Fibroblast of the aortic adventitia (primary cell): ENCODE measurements around the gene AMZ2. TPM values are rescaled to one million over a fixed set of nuclear protein-coding genes. Genes with fewer than 3 reads are reported as not detected.

Experiments
- DNase-seq: peaks from one replicate; pipeline ENCODE4 v3.0.0-alpha.2; 2010; ENCODE audit warnings: low read depth
- H3K4me3 ChIP-seq: 2 replicates; pipeline ENCODE4 v1.5.1; 2011; ENCODE audit warnings: low read depth, mild to moderate bottlenecking, control low read depth, low read length, moderate library complexity
- CTCF ChIP-seq: IDR thresholded peaks from 2 replicates; pipeline ENCODE4 v1.5.1; 2011; ENCODE audit warnings: mild to moderate bottlenecking, low read length, control low read depth, inconsistent platforms; ENCODE audit not compliant: insufficient read depth
- total RNA-seq: library from RNA; depleted of rRNA; stranded (reverse); fragments of >200 nt; gene quantifications from 2 replicates; pipeline ENCODE4 v1.2.3, GENCODE V29; 2012; ENCODE audit warnings: low replicate concordance

Gene AMZ2
- total RNA-seq, 1 donor, result 89.7 TPM

- TF ChIP-seq CTCF, result no peak
- DNase-seq, result no peak
- no peak overlapping the region for H3K4me3 ChIP-seq
These were observed 44.8 kb downstream of the AMZ2 start for GRCh38 chr17:68292689-68293040.

DNA sequence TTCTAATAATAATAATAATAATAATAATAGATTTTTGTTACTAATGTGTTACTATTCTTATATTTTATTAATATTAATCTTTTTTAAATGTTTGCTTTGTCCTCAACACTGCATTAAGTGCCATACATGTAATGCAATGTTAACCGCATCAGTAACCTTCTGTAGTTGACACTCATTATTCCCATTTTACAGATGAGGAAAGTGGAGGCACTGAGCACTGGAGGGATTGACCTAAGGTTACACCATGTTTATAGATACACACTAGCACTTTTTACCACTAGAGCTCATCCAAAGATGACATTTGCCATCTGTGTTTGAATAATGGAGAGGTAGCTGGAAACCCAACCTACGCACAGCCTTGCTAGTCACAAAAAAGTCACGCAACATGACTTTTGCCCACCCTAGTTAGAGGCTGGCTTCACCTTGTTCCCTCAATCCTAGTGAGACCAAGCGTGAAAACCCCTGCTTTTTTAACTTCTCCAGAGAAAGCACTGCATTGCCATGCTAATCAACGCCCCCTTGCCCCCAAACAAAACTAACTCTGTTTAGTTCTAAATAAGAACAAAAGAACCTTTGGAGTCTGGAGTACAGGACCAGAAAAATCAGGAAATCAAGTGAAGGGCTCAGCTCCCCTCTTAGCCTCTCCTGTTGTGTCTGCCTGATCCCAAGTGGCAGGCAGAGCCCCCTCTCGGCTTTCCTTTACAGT, 45.8 kb downstream of the AMZ2 start:
- no peak for TF ChIP-seq CTCF
- no peak overlapping the region for H3K4me3 ChIP-seq
- no peak for DNase-seq

- no peak for TF ChIP-seq CTCF
- H3K4me3 ChIP-seq, result no peak overlapping the region
- no peak for DNase-seq
These were observed 46.3 kb downstream of the AMZ2 start for GRCh38 chr17:68294196-68294555.

GRCh38 chr17:68294617-68295016, 46.8 kb downstream of the AMZ2 start:
- H3K4me3 ChIP-seq, result no peak overlapping the region
- no peak for DNase-seq
- no peak for TF ChIP-seq CTCF

GRCh38 chr17:68295086-68295485, 47.2 kb downstream of the AMZ2 start:
- TF ChIP-seq CTCF, result no peak
- DNase-seq, result no peak
- H3K4me3 ChIP-seq, result no peak overlapping the region

DNA sequence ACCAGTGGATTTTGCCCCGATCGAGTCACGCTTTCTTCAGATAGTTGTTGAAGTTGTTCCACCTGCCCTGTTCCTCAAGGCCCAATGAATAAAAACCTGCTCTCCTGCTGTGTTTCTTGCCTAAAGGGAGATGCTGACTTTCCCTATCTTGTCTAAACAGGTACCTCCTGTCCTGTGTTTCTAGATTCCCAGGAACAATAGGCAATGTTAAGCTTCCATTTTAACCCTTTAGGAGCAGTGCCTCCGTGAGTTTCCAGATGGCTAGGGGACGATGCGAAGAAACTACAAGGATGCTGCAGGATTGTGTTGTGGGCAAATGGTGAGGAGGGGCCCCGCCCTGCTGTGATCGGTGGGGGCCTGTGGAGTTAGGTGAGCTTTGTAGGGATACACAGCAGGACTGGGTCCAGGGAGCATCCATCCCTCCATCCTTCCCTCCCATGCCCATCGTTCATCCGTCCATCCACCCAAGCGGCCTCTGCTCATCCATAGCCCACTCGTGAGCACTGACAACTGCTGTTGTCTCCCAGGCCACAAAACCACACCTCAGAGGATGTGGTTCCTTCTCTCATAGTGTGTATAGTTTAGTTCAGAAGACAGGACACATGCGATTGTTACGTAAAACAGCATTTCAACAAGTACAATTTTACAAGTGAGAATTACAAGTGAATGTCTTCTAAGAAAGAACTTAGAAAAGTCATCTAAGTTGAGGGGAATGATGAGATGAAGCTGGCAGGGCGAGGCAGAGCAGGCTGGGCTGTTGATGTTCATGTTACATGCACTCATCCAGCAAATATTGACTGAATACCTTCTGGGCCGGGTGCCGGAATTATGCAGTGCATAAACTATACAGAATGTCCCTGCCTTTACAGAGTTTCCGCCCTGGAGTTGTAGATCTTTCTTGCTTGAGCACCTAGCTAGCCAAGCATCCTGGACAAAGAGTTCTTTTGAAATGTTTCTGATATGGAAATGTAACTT, 48.7 kb downstream of the AMZ2 start:
- no peak for DNase-seq
- H3K4me3 ChIP-seq, result no peak overlapping the region
- TF ChIP-seq CTCF, result no peak
